Glomerular visceral epithelial cell (primary cell): ENCODE data around the gene TYRP1.

Experiments
- DNase-seq: peaks from one replicate; pipeline ENCODE4 v3.0.0-alpha.2; 2016; ENCODE audit errors: extremely low spot score

TYRP1 gene

DNA sequence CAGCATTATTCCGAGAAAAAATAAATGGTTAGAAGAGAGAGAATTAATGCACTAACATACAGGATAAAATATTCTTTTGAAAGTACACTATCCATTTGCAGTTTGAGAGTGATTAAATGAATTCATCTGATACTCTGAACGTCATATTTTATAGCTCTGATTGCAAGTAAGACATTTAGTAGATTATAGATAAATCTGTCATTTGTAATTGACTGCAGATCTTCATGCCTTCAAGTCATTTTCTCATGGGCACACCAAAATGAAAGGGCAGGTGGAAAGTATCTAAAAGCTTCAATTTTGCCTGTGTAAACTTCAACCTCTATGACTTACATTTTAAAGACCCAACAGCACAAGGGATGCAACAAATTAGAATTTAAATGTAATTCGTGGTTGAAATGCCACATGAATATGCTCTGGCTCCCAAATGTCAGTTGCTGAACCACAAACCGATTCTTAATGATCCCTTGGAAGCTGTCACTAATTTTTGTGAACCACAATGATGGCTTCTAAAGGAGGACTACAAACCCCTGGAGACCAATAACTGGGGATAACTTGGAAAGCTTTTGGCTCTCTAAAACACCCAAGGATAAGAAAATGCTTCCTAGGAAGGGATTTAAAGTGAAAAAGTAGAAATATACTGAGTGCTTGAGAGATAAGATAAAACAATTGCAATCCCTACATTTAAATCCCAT, 3.9 kb downstream of the TYRP1 start:
- DNase-seq = no peak

DNA sequence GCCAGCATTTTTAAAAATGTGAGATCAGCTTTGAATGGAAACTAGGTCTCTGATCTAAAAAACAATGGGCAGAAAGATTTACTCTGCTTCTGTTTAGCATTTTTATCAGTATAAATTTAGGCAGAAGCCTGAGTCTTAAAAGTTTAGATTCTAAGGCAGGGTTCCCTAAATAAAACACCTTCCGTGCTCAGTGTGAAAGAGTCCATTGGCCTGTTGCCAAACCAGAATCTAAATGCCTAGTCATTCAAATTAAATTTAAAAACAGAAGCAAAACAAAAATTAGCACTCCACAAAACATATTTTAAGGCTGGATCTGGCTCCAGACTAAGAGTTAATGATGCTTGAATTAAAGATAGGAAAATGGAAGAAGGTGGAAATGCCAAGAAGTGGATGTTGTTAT, 4.5 kb downstream of the TYRP1 start:
- DNase-seq = no peak

DNA sequence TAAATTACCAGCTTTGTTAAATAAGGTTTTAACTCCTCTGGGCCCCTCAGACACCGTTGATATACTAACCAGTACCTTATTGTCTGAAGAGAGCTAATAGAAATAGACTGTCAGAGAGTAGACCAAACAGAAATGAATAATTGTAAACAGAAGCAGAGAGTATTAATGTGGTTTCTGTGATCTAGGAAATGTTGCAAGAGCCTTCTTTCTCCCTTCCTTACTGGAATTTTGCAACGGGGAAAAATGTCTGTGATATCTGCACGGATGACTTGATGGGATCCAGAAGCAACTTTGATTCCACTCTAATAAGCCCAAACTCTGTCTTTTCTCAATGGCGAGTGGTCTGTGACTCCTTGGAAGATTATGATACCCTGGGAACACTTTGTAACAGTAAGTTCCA, 5.1 kb downstream of the TYRP1 start:
- no peak for DNase-seq

DNA sequence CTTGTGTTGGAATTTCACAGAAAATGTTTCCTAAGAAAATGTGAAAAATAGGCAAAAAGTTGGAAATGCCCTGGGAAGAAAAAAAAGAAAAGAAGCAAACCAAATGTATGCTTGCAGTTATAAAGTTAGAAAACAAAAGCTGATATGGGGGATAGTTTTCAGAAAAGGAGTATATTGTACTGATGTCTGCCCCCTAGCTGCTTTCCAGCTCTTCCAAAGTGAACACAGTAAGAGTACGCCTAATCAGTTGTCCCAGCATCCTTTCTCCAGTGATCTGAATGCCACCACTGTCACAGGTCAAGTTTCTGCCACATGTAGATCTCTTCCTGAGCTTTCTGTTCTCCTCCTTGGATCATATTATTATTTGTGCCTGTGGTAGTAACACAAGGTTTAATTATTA, 5.8 kb downstream of the TYRP1 start:
- DNase-seq = no peak

DNA sequence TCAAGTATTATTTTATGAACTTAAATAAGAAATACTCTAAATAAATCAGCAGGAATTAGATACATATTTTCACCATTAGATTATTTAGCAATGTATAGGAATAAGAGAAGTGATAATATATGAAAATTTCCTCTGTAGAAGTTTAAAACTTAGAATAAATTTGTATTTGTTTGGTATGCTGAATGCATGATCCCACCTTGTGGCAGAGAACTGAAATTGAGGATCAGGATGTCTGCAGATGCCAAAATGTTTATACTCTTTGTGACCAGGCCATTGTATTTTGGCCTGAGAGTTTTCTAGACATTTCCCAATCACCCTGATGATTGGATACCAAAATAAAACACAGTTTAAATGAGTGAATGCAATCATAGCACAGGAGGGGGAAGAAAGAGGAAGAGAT, 6.3 kb downstream of the TYRP1 start:
- DNase-seq = no peak

DNA sequence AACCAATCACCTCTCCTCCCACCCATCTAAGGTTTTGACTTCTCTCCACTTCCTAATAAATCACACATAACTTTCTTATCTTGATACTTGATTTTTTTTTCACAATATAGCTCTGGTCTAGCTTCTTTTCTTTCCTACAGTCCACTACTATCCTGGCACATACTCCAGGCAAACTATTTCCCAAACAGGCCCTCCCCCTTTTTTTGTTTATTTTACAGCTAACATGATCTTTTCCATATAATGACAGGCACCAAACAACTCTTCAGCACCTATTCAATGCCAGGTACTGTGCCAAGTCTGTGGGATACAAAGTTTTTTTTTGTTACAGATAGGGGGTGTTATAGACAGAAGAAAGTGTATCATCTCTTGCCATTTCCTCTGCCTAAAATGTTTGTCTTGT, 7.9 kb downstream of the TYRP1 start:
- no peak for DNase-seq

DNA sequence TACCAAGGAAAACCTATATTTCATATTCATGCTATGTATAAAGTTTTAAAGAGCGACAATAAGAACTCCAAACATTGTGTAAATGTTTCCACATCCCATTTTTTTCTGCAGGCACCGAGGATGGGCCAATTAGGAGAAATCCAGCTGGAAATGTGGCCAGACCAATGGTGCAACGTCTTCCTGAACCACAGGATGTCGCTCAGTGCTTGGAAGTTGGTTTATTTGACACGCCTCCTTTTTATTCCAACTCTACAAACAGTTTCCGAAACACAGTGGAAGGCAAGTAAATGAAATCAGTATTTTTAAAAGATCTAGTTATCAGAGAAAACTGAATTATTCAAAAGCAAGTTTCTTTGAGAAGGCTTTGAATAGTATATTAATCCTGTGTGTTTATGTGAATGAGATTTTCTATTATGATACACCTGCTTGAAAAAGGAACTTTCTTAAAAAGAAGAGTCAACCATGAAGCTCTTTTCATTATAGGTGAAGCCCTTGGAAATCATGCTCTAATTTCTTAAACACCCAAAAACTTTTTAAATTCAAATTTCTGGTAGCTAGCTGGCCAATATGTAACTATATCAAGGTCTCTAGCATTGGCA, 9.1 kb downstream of the TYRP1 start:
- peak; percentile 41 for DNase-seq

DNA sequence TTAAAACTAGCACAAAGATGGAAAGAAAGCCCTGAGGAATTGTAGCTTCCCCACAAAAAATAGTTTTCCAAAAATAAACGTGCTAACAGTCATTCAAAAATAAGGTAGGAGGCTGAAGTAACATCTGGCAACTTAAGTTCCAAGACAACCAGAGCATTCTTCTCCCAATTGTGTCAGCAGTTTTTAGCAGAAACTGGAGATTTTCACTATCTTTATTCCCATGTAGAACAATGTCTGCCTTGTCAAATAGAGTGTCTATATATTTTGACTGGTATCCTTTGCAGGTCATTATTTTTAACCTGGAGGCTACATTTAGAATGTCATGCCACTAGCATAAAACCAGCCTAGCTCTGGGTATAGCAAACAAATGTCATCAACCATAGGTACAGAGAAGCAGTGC, 10.8 kb downstream of the TYRP1 start:
- DNase-seq = no peak

DNA sequence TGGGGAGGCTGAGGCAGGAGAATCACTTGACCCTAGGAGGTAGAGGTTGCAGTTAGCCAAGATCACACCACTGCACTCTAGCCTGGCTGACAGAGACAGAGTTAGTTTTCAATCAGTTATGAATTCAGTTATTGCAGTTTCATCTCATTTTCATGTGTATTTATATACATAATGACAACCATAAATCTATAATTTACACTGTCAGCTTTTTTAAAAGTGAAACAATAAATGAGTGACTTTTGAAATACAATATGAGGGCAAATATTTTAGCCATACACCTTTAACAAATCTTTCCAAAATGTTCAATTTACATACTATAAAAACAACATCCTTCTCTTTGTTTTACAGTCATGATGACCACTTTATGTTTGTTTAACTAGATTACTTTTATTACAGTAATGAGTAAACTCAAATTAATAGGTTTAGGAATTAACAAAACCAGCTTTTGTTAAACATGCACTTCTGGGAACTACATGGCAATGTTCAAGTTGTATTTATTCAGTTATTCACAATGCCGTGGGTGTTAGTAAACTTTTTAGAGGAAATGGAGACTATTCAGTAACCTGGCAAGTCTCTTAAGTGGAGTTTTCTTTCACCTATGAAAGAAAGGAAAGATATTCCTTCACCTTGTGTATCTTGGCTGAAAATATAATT, 12.7 kb downstream of the TYRP1 start:
- DNase-seq = no peak

DNA sequence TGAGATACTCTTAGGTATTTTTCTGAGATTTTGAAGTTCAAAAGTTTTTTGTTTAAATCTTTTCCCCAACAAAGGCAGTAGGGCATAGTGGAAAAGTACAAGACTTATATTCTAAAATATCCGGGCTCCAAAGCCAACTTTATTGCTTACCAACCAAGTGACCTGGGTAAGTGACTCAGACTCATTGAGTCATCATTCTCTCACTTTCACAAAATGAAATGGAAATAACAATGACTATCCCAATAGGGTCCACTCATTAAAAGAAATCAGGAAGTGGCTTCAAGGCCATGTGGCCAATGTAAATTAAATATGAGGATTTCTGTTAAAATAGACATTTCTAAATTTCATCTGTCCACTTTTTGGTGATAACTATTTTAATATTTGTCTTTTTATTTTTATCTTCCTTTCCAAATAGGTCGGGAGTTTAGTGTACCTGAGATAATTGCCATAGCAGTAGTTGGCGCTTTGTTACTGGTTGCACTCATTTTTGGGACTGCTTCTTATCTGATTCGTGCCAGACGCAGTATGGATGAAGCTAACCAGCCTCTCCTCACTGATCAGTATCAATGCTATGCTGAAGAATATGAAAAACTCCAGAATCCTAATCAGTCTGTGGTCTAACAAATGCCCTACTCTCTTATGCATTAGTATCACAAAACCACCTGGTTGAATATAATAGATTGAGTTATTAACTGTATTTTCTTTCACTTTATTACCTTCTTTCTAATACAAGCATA, 15.5 kb downstream of the TYRP1 start:
- peak; percentile 39 for DNase-seq

DNA sequence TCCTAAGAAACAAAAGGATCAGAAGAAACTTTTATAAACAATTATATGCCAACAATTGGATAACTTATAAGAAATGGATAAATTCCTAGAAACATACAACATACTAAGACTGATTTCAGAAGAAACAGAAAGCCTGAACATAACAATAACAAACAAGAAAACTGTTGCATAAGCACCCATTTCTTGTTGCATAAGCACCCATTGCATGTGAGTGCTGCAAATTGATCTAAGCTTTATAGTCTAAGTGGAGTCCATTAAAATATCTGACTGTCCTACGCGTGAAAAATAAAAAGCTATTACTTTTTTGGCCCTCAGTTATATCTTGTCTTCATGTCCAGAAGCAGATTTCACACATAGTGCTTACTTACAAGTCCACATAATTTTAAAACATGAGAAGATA, 19.3 kb downstream of the TYRP1 start:
- no peak for DNase-seq

DNA sequence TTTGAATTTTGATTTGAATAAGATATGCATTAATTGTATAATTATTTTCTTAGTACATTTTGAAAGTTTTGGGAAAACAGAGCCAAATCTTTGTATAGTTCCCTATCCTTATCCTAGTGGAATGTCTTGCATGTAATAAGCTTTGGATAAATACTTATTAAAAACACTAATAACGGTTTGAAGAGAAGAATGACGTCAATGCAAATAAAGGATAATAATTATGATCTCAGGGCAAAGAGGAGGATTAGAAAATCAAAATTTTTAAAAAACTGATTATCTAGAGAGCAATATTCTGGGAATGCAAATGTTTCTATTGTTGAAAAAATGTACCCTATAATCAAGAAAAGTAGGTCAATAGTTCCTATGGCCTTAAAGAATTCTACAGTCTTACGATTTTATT, 22.1 kb downstream of the TYRP1 start:
- no peak for DNase-seq

DNA sequence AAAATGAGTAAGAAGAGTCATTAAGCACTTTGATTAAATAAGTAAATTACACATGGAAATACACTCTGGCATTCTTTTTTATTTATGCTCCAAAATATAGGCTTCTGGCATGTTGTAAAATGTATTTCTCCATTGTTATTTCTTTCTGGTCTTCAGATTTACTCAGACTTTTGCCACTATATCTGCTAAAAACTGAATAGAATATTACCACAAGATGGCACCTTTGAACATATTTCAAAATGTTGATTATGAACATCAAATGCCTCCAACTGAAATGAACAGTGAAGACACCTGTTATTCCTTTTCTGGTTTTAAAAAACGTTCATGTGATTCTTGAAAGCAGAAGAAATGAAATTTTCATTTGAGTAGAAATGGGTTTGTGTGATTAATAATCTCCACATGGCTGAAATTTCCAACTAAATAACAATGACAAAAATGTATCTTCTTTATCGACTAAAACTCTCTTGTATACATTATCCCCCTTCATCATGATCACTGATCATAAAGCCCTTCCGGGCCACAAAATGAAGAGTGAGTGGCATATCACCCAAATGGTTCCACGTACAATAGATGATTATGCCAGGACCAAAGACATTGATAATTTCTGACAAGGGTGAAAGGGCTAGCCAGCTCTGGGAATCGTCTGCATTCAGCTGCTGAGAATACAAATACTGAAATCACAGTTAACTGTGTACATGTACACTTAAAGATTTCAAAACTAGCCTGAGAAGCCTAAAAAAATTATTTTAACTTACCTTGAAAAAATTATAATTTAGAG, 23.8 kb downstream of the TYRP1 start:
- DNase-seq = no peak

DNA sequence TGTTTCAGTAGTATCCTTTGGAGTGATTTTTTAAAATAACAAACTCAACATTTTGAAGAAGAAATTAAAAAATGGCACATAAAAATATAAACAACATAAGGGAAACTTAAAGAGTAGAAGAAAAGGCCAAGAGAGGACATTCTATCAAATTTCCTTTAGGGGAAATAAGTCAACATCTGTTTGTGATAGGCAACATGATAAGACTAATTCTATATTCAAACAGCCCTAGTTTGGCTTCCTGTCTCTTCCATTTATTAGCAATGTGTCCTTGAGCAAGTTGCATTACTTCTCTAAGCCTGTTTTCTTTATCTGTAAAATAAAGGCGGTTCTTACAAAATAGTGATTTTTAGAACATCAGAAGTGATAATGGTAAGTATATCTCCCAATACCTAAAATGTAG, 24.7 kb downstream of the TYRP1 start:
- DNase-seq = no peak

DNA sequence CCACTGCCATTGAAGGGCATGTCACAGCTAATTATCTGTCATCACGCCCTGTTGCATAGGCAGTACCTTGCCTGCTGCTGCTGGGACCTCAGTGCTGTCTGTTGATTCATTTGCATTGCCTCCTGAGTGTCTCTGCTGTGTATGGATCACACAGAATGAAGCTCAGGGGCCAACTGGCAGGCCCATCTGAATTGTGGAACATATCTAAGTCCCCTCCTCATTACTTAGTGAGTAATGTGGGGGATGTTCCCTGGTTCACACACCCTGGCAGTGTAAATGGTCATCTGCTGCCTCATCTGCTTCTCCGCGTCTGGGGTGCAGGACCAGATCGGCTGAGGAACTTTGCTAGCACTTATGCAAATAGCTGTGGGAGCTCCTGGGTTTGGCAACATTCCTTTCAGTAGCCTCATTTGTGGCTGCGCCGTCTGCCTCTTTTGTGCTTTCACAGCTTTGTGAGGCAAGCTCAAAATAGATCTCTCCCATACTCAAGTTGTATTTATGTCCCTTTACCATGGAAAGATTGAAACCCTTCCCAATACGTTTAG, 25.4 kb downstream of the TYRP1 start:
- DNase-seq = peak; percentile 44

DNA sequence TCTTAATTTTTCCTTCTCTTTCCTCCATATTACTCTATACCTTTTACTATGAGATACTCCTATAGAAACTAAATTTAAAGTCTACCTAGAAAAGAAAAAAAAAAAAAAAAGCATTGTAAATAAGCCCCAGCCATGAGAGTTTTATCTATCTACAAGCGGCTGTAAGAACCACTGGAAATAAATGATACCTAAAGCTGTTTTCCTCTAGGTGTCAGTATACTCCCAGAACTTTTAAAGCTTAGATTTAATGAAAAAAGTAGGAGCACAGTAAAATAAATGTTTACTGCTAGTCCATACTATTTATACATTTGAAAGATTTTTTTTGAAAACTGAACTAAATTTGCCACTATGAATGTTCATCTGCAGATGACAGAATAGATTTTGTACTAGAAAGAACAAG, 26.2 kb downstream of the TYRP1 start:
- DNase-seq = peak; percentile 25

DNA sequence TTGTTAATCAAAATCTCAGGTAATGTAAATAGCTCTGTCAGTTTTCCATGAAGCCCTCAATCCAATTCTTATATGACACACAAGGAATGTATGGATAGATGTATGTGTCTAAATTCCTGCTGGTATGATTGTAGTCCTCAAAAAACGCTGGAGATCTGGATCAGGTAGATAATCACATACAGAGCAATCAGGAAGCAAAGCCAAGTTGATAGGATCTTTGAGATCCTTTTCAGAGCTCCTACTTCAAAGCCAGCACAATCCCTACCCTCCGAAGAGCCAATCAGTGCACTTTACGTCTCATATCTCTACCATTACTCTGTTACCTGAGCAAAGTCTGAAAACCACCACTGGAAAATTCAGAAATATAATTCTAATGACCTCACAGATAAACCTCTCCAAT, 27.4 kb downstream of the TYRP1 start:
- no peak for DNase-seq

DNA sequence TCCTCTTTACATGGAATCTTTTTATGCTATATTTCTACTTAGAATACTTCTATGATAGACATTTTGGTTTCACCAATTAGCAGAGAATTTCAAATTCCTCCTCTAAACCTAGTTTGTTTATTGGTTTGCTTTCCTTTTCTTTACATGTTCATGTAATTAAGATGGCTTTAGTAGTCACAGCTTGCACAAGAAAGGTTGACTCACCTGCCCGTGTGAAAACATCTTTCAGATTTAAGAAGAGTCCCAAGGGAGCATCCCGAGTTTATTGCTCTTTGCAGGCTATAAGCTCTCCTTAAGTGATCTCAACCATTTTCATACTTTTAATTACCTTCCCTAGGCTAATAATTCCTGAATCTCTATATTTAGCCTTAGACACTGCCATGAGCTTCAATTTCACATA, 28.9 kb downstream of the TYRP1 start:
- no peak for DNase-seq

DNA sequence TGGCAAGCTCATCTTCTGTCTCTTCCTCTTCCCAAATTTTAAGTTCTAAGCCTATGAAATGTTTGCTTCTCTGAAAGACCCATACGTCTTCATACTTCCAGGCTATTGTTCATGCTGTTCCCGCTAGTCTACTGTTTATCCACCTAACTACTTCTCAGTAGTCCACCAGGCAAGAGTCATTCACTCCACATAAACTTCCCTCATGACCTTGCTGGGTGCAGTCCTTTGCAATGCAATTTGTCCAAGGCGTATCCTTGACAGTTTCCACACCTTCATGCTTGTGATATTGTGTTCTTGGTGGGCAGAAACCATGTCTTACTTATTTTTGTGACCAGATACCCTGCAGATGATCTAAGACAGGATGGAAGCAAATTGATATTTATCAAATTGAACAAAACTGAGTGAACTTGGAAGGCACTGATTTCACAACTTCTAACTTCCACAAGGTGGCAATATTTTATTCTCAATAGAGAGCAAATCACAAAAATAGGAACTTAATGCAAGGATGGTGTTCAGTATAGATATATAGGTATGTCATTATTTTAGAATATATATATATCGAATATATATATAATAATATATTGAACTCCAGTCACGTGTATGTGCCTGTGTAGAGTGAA, 30.3 kb downstream of the TYRP1 start:
- peak; percentile 17 for DNase-seq

DNA sequence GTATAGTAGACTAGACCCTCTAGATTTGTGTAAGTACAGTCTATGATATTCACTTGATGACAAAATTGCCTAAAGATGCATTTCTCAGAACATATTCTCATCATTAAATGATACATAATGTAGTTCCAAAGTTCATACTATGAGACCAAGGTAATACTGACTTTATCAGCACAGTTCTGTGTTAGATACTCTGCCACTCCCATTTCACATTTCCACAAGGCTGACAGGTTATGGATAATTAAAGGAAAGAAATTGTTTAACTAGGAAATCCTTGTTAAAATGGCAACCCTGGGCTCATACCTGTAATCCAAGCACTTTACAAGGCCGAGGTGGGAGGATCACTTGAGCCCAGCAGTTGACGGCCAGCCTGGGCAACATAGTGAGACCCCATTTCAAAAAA, 33.6 kb downstream of the TYRP1 start:
- DNase-seq = no peak

DNA sequence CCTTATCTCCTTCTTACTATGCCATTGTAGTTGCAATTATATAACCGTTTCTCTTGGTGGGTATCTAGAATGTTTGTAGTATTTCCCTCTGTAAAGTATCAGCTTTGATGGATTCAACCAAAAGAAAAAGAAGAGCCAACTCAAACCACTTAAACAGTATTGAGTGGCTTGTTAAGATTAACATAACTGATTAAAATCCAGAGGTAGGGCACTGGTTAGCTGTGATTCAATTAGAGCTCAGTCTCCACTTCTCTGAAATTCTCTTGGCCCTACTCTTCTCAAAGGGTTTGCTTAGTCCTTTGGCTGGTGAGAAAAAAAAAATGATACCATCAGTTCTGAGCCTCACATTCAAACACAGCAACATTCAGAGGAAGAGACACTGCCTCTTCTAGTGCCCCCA, 37.0 kb downstream of the TYRP1 start:
- DNase-seq = no peak
